Endothelial cell of umbilical vein (primary cell): ENCODE data around the gene ERG. TPM values are rescaled to one million over a fixed set of nuclear protein-coding genes. Genes with fewer than 3 reads are reported as not detected.

Source experiments
- BruUV-seq: library from RNA; stranded (reverse); fragments of 400-500 nt; replicated peaks from 2 replicates; lab custom pipeline; 2021; lab: Mats Ljungman, UMichigan
- CTCF ChIA-PET: fragments of 300-600, 350-600 bp; sonication (Branson Sonifier 250); formaldehyde crosslinking; loops from one replicate; lab custom pipeline; 2021; ENCODE audit warnings: antibody characterized with exemption, inconsistent platforms; lab: Charles Lee
- POLR2A ChIA-PET: fragments of 300-600, 350-600 bp; sonication (Branson Sonifier 250); formaldehyde crosslinking; loops from one replicate; lab custom pipeline; 2021; ENCODE audit warnings: antibody characterized with exemption, inconsistent platforms; lab: Charles Lee
- DNase-seq: peaks from one replicate; pipeline ENCODE4 v3.0.0-alpha.2; 2011; ENCODE audit warnings: low read depth, low spot score
- FAIRE-seq: peaks from 2 replicates; lab custom pipeline; 2011; peaks lifted over from hg19 to GRCh38; lab: Jason Lieb, UNC
- H2AFZ ChIP-seq: 2 replicates; pipeline ENCODE4 v1.6.0; 2012; ENCODE audit warnings: low read depth, low read length, control low read depth, inconsistent platforms
- H3K27ac ChIP-seq: 2 replicates; pipeline ENCODE4 v1.5.1; 2011; ENCODE audit warnings: low read depth, mild to moderate bottlenecking, control low read depth, low read length, moderate library complexity; ENCODE audit not compliant: insufficient read depth
- H3K27me3 ChIP-seq, 2 experiments: 2 replicates each; pipeline versions ENCODE4 v1.6.0 to v1.6.1; 2011; ENCODE audit warnings: low read length in 2 of 2, mixed read lengths in 1 of 2; ENCODE audit not compliant: control insufficient read depth in 2 of 2, insufficient read depth in 2 of 2
- H3K36me3 ChIP-seq, 2 experiments: 2 replicates in 1 of 2; 3 replicates in 1 of 2; pipeline ENCODE4 v1.5.1; 2011; ENCODE audit warnings: low read length in 2 of 2, mild to moderate bottlenecking in 1 of 2, moderate library complexity in 1 of 2; ENCODE audit not compliant: control insufficient read depth in 2 of 2, insufficient read depth in 2 of 2; ENCODE audit errors: extremely low read depth in 1 of 2
- H3K4me1 ChIP-seq: 3 replicates; pipeline ENCODE4 v1.5.1; 2011; ENCODE audit warnings: mild to moderate bottlenecking, low read length; ENCODE audit not compliant: control insufficient read depth, insufficient read depth; ENCODE audit errors: extremely low read depth
- H3K4me2 ChIP-seq: 2 replicates; pipeline ENCODE4 v1.6.1; 2011; ENCODE audit warnings: low read length, control low read depth, mixed read lengths; ENCODE audit not compliant: insufficient read depth
- H3K4me3 ChIP-seq, 3 experiments: fragments of 200-600 bp in 1 of 3; sonication (generic), shearing (Covaris generic) in 1 of 3; replicated peaks in 1 of 3; 2 replicates each; pipeline ENCODE4 v1.5.1; 2011 to 2016; ENCODE audit warnings: control low read depth in 3 of 3, low read length in 3 of 3, mild to moderate bottlenecking in 2 of 3, inconsistent platforms in 1 of 3, low read depth in 1 of 3, moderate library complexity in 1 of 3; ENCODE audit not compliant: insufficient read depth in 1 of 3
- H3K79me2 ChIP-seq: 2 replicates; pipeline ENCODE4 v1.6.0; 2012; ENCODE audit warnings: low read length, inconsistent platforms; ENCODE audit not compliant: control insufficient read depth, insufficient read depth
- H3K9ac ChIP-seq: replicated peaks from 2 replicates; pipeline ENCODE3; 2011; ENCODE audit warnings: low read length, control low read depth; ENCODE audit not compliant: insufficient read depth; ENCODE audit errors: extremely low read depth
- H3K9me1 ChIP-seq: replicated peaks from 3 replicates; pipeline ENCODE4 v1.6.0; 2011; ENCODE audit warnings: mild to moderate bottlenecking, low read length; ENCODE audit not compliant: control insufficient read depth, insufficient read depth; ENCODE audit errors: extremely low read depth
- H3K9me3 ChIP-seq: replicated peaks from 2 replicates; pipeline ENCODE4 v1.5.1; 2012; ENCODE audit warnings: low read length, inconsistent platforms; ENCODE audit not compliant: control insufficient read depth, insufficient read depth
- H4K20me1 ChIP-seq: replicated peaks from 2 replicates; pipeline ENCODE3; 2011; ENCODE audit warnings: mild to moderate bottlenecking, low read length; ENCODE audit not compliant: control insufficient read depth, insufficient read depth; ENCODE audit errors: extremely low read depth
- EZH2 ChIP-seq: IDR thresholded peaks from 2 replicates; pipeline ENCODE4 v1.6.1; 2012; ENCODE audit warnings: borderline replicate concordance, low read depth, mild to moderate bottlenecking, moderate library complexity, low read length, inconsistent platforms; ENCODE audit not compliant: severe bottlenecking
- FOS ChIP-seq: IDR thresholded peaks from 2 replicates; pipeline ENCODE4 v1.6.1; 2011; ENCODE audit warnings: mild to moderate bottlenecking, low read length, moderate library complexity, borderline replicate concordance; ENCODE audit not compliant: insufficient read depth
- GATA2 ChIP-seq: IDR thresholded peaks from 2 replicates; pipeline ENCODE4 v1.7.0; 2011; ENCODE audit warnings: low read depth, mild to moderate bottlenecking, moderate library complexity, mixed read lengths, low read length; ENCODE audit not compliant: insufficient read length, insufficient read depth
- JUN ChIP-seq: IDR thresholded peaks from 2 replicates; pipeline ENCODE4 v1.6.1; 2011; ENCODE audit warnings: borderline replicate concordance, low read depth; ENCODE audit not compliant: insufficient read length, insufficient read depth
- MYC ChIP-seq: IDR thresholded peaks from one replicate; pipeline ENCODE4 v1.6.1; 2011; ENCODE audit warnings: mild to moderate bottlenecking, low read depth, low read length
- POLR2A ChIP-seq: IDR thresholded peaks from 2 replicates; pipeline ENCODE4 v1.6.1; 2012; ENCODE audit warnings: low read depth, mild to moderate bottlenecking, control low read depth, low read length
- POLR2AphosphoS5 ChIP-seq: IDR thresholded peaks from 2 replicates; pipeline ENCODE4 v1.6.1; 2012; ENCODE audit warnings: low read depth, mild to moderate bottlenecking, control low read depth, low read length, moderate library complexity; ENCODE audit not compliant: insufficient read depth
- dilution Hi-C: fragments of 300-500 bp; cut with MboI; formaldehyde crosslinking; loops from one replicate; pipeline ENCODE4 v1.15.0; 2019; ENCODE audit warnings: low sequenced_read_pairs; ENCODE audit not compliant: extremely low pct_ligation_motif_present
- intact Hi-C: fragments of 100-400 bp; cut with micrococcal nuclease; formaldehyde crosslinking; loops from one replicate; pipeline ENCODE4 v1.10.0; 2022
- polyA plus RNA-seq, 4 experiments: library from polyadenylated mRNA; depleted of rRNA in 3 of 4; stranded (reverse) in 3 of 4; unstranded in 1 of 4; fragments of >200 nt; gene quantifications; 2 replicates each; pipeline versions ENCODE4 v1.2.1 to v1.2.3, GENCODE V29; 2011 to 2012; ENCODE audit warnings: missing spikeins in 1 of 4
- total RNA-seq: library from RNA; stranded (reverse); gene quantifications from 2 replicates; pipeline ENCODE4 v1.2.3, GENCODE V29; 2021
- TF ChIP-seq, protein P1 (sequence below): IDR thresholded peaks from 2 replicates; pipeline ENCODE4 v1.6.1; 2011; ENCODE audit not compliant: insufficient read depth, insufficient read length
- TF ChIP-seq, protein P2 (sequence below), 2 donors: IDR thresholded peaks; 1 replicate in 1 of 2; 2 replicates in 1 of 2; pipeline ENCODE4 v1.5.1; 2011; ENCODE audit warnings: low read length in 2 of 2, mild to moderate bottlenecking in 2 of 2, moderate library complexity in 2 of 2, control low read depth in 1 of 2, inconsistent platforms in 1 of 2, low read depth in 1 of 2; ENCODE audit not compliant: insufficient read depth in 1 of 2; ENCODE audit errors: extremely low read depth in 1 of 2

The ERG gene
- total and polyA plus RNA-seq, 2 donors (not counting 3 experiments of a cell fraction or from before 2014, with no cell fraction given): 173 to 210 TPM

DNA sequence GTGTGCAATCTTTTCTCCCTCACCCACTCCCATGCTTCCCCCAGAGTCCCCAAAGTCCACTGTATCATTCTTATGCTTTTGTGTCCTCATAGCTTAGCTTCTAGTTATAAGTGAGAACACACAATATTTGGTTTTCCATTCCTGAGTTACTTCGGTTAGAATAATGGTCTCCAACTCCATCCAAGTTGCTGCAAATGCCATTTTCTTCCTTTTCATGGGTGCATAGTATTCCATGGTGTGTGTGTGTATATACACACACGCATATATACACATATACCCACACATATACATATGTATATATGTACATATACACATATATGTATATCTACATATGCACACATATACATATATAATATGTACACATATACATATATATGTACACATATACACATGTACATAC is 69.3 kb downstream of the ERG start:
- no peak for TF ChIP-seq JUN
- no peak for TF ChIP-seq POLR2A
- no peak for TF ChIP-seq MYC
- TF ChIP-seq FOS: no peak
- TF ChIP-seq GATA2: no peak
- TF ChIP-seq, protein P1, sequence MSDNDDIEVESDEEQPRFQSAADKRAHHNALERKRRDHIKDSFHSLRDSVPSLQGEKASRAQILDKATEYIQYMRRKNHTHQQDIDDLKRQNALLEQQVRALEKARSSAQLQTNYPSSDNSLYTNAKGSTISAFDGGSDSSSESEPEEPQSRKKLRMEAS: no peak
- TF ChIP-seq, protein P2, sequence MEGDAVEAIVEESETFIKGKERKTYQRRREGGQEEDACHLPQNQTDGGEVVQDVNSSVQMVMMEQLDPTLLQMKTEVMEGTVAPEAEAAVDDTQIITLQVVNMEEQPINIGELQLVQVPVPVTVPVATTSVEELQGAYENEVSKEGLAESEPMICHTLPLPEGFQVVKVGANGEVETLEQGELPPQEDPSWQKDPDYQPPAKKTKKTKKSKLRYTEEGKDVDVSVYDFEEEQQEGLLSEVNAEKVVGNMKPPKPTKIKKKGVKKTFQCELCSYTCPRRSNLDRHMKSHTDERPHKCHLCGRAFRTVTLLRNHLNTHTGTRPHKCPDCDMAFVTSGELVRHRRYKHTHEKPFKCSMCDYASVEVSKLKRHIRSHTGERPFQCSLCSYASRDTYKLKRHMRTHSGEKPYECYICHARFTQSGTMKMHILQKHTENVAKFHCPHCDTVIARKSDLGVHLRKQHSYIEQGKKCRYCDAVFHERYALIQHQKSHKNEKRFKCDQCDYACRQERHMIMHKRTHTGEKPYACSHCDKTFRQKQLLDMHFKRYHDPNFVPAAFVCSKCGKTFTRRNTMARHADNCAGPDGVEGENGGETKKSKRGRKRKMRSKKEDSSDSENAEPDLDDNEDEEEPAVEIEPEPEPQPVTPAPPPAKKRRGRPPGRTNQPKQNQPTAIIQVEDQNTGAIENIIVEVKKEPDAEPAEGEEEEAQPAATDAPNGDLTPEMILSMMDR (IDR thresholded peaks at IDR 0.05; ENCODE audit: extremely low read depth in 1 of 2, insufficient read depth in 1 of 2, low read depth in 1 of 2, low read length in 2 of 2): no peak
- no peak for TF ChIP-seq EZH2
- no peak for TF ChIP-seq POLR2AphosphoS5

More for the DNA sequence above, 69.3 kb downstream of the ERG start:
- DNase-seq: no peak
- intact Hi-C loops: no loop called here
- no peak for FAIRE-seq
- Histone ChIP-seq H3K4me3 (no peak overlapping the region), H3K79me2 (peaks cover 85% of the 10 kb centered on the region), H3K9me3 (no peaks in the 10 kb centered on the region), H2AFZ (no peak overlapping the region), H3K27ac (no peak overlapping the region), H3K9me1 (no peaks in the 10 kb centered on the region), H3K36me3 (peaks cover 23% of the 10 kb centered on the region in 2 experiments), H3K9ac (no peak overlapping the region), H4K20me1 (peaks cover 6% of the 10 kb centered on the region), H3K4me2 (no peak overlapping the region), H3K27me3 (no peaks in the 10 kb centered on the region), H3K4me1 (no peaks in the 10 kb centered on the region)
- no TSS peak for BruUV-seq
- POLR2A ChIA-PET: no interaction called here
- CTCF ChIA-PET: no interaction called here
- dilution Hi-C loops: no loop called here
